CD4-positive, alpha-beta T cell (primary cell): ENCODE data around the gene MBD5. TPM values are rescaled to one million over a fixed set of nuclear protein-coding genes. Genes with fewer than 3 reads are reported as not detected.

Experiments
- ATAC-seq: fragments of 200-7000 bp; cut with Tn5 transposase; one replicate; pipeline ENCODE4 v1.10.0; 2022; ENCODE audit warnings: mild to moderate bottlenecking; ENCODE audit not compliant: poor library complexity
- CTCF ChIA-PET: fragments of 350-600 bp; sonication (Branson Sonifier 250); formaldehyde crosslinking; loops from one replicate; lab custom pipeline; 2021; ENCODE audit warnings: antibody characterized with exemption, inconsistent platforms; lab: Charles Lee
- POLR2A ChIA-PET: fragments of 350-600 bp; sonication (Branson Sonifier 250); formaldehyde crosslinking; loops from one replicate; lab custom pipeline; 2021; ENCODE audit warnings: antibody characterized with exemption, inconsistent platforms; lab: Charles Lee
- DNase-seq, 14 experiments: peaks; one replicate each; pipeline ENCODE4 v3.0.0-alpha.2; 2013 to 2020; ENCODE audit warnings: mixed read lengths in 2 of 14
- H3K27ac ChIP-seq, 2 donors: one replicate each; pipeline versions ENCODE4 v1.5.1 to v1.7.0; 2013; ENCODE audit warnings: low read length in 2 of 2, low read depth in 1 of 2, mild to moderate bottlenecking in 1 of 2
- H3K27me3 ChIP-seq, 2 experiments: 1 replicate in 1 of 2; 2 replicates in 1 of 2; pipeline versions ENCODE4 v1.6.1 to v1.7.0; 2013; ENCODE audit warnings: low read length in 2 of 2, control low read depth in 1 of 2, mild to moderate bottlenecking in 1 of 2, moderate library complexity in 1 of 2; ENCODE audit not compliant: insufficient read depth in 2 of 2, control insufficient read depth in 1 of 2
- H3K36me3 ChIP-seq: one replicate; pipeline ENCODE4 v1.6.1; 2013; ENCODE audit warnings: low read length, control low read depth; ENCODE audit not compliant: insufficient read depth
- H3K4me1 ChIP-seq: one replicate; pipeline ENCODE4 v1.6.1; 2013; ENCODE audit warnings: low read length, control low read depth; ENCODE audit not compliant: insufficient read depth
- H3K4me3 ChIP-seq: one replicate; pipeline ENCODE4 v1.5.1; 2013; ENCODE audit warnings: mild to moderate bottlenecking, low read length, moderate library complexity
- H3K9me3 ChIP-seq, 2 experiments: 1 replicate in 1 of 2; 2 replicates in 1 of 2; pipeline versions ENCODE4 v1.6.1 to v1.7.0; 2013; ENCODE audit warnings: low read length in 2 of 2, mild to moderate bottlenecking in 2 of 2, control low read depth in 1 of 2, moderate library complexity in 1 of 2; ENCODE audit not compliant: control insufficient read depth in 1 of 2, insufficient read depth in 1 of 2
- H3K27ac Mint-ChIP-seq: one replicate; pipeline ENCODE4 v1.8.0; 2020; ENCODE audit warnings: mixed read lengths
- H3K27me3 Mint-ChIP-seq: one replicate; pipeline ENCODE4 v1.8.0; 2021; ENCODE audit warnings: mixed read lengths
- H3K36me3 Mint-ChIP-seq: one replicate; pipeline ENCODE4 v1.8.0; 2021; ENCODE audit warnings: low read depth, mixed read lengths
- H3K4me1 Mint-ChIP-seq: one replicate; pipeline ENCODE4 v1.8.0; 2021; ENCODE audit warnings: low read depth, mixed read lengths
- H3K4me3 Mint-ChIP-seq: one replicate; pipeline ENCODE4 v1.8.0; 2020; ENCODE audit warnings: mild to moderate bottlenecking, mixed read lengths
- H3K9me3 Mint-ChIP-seq: one replicate; pipeline ENCODE4 v1.8.0; 2020; ENCODE audit warnings: mixed read lengths
- CTCF ChIP-seq: fragments of 200-600 bp; IDR thresholded peaks from one replicate; pipeline ENCODE4 v1.8.0; 2022; ENCODE audit warnings: antibody characterized with exemption, mild to moderate bottlenecking
- intact Hi-C, 2 experiments: fragments of 100-400 bp; cut with DNase I in 1 of 2; cut with micrococcal nuclease in 1 of 2; formaldehyde crosslinking; loops; one replicate each; pipeline versions ENCODE4 v1.15.1 to v1.9.0; 2023 to 2025; cut with DNase I, micrococcal nuclease
- total RNA-seq, 174 experiments: library from RNA in 2 of 174; stranded (reverse) in 2 of 174; gene quantifications; one replicate each; pipeline ENCODE4 v1.2.3 and lab custom pipeline; 2021 to 2026

MBD5 gene
- total RNA-seq, 2 experiments from 2014 or later: 49.8 to 52.9 TPM

- ChIA-PET POLR2A (no interaction called here), CTCF (no interaction called here)
- H3K36me3 Mint-ChIP-seq: peaks cover 94% of the 10 kb centered on the region
- intact Hi-C loops: no loop called here
- ATAC-seq (no peak), DNase-seq (no peak)
- H3K4me3 Mint-ChIP-seq: no peak overlapping the region
- H3K9me3 ChIP-seq: peaks cover 4 to 19% of the 10 kb centered on the region in 2 experiments
- H3K27ac ChIP-seq: no peak overlapping the region
- H3K36me3 ChIP-seq: peaks cover 20% of the 10 kb centered on the region
- H3K9me3 Mint-ChIP-seq: peaks cover 15% of the 10 kb centered on the region
- no peak overlapping the region for H3K27ac Mint-ChIP-seq
- no peaks in the 10 kb centered on the region for H3K27me3 Mint-ChIP-seq
- H3K4me3 ChIP-seq: no peak overlapping the region
- no peaks in the 10 kb centered on the region for H3K4me1 ChIP-seq
- H3K4me1 Mint-ChIP-seq: no peaks in the 10 kb centered on the region
- H3K27me3 ChIP-seq: no peaks in the 10 kb centered on the region
- no peak for TF ChIP-seq CTCF
These were observed 217.0 kb downstream of the MBD5 start for GRCh38 chr2:148237911-148238310.

GRCh38 chr2:148238561-148238960 is 217.7 kb downstream of the MBD5 start:
- ChIA-PET CTCF (no interaction called here), POLR2A (no interaction called here)
- Mint-ChIP-seq H3K36me3 (peaks cover 89% of the 10 kb centered on the region), H3K4me3 (no peak overlapping the region), H3K9me3 (peaks cover 15% of the 10 kb centered on the region), H3K27me3 (no peaks in the 10 kb centered on the region), H3K27ac (no peak overlapping the region), H3K4me1 (no peaks in the 10 kb centered on the region)
- no peak overlapping the region for H3K27ac ChIP-seq
- no peak for DNase-seq
- no peaks in the 10 kb centered on the region for H3K4me1 ChIP-seq
- no peaks in the 10 kb centered on the region for H3K27me3 ChIP-seq
- intact Hi-C loops: no loop called here
- H3K9me3 ChIP-seq: peaks cover 4 to 19% of the 10 kb centered on the region in 2 experiments
- no peak for ATAC-seq
- H3K36me3 ChIP-seq: peaks cover 20% of the 10 kb centered on the region
- H3K4me3 ChIP-seq: no peak overlapping the region
- TF ChIP-seq CTCF: no peak

GRCh38 chr2:148240838-148241237 is 219.9 kb downstream of the MBD5 start:
- no peak overlapping the region for H3K4me3 ChIP-seq
- no peak overlapping the region for H3K27ac Mint-ChIP-seq
- TF ChIP-seq CTCF: no peak
- DNase-seq (no peak), ATAC-seq (no peak)
- no peak overlapping the region for H3K27ac ChIP-seq
- peaks cover 81% of the 10 kb centered on the region for H3K36me3 Mint-ChIP-seq
- no peaks in the 10 kb centered on the region for H3K27me3 Mint-ChIP-seq
- no peak overlapping the region for H3K4me3 Mint-ChIP-seq
- intact Hi-C loops: no loop called here
- no peaks in the 10 kb centered on the region for H3K4me1 ChIP-seq
- no peaks in the 10 kb centered on the region for H3K27me3 ChIP-seq
- peaks cover 1 to 16% of the 10 kb centered on the region in 2 experiments for H3K9me3 ChIP-seq
- H3K4me1 Mint-ChIP-seq: no peaks in the 10 kb centered on the region
- ChIA-PET CTCF (no interaction called here), POLR2A (no interaction called here)
- peaks cover 20% of the 10 kb centered on the region for H3K36me3 ChIP-seq
- peaks cover 13% of the 10 kb centered on the region for H3K9me3 Mint-ChIP-seq
